ENCODE data around the gene C1orf210.

GRCh38 chr1:43272576-43273571, 12.5 kb downstream of the C1orf210 start:
- TF ChIP-seq CTCF (IDR thresholded peaks at IDR 0.05 in 8 of 11, conservative IDR thresholded peaks at IDR 0.05 in 3 of 11) = no peak
- TF ChIP-seq POLR2AphosphoS5 (IDR thresholded peaks at IDR 0.05) = no peak
- no peak for TF ChIP-seq POLR2A (IDR thresholded peaks at IDR 0.05)

Measured in spleen (tissue), 7 donors.